Measurements from ENCODE around the gene MTRR. TPM values are rescaled to one million over a fixed set of nuclear protein-coding genes. Genes with fewer than 3 reads are reported as not detected.

MTRR gene
- total RNA-seq, 1 experiment from 2014 or later, result 64.9 TPM

- ATAC-seq (no peak), DNase-seq (no peak)
- Histone ChIP-seq H3K4me2 (ENCODE audit: low read length) (peak overlapping the region; percentile 90; the same call in 1 of the 2 replicates), H3K9ac (ENCODE audit: low read length) (no peak overlapping the region), H3K9me3 (ENCODE audit: low read length) (no peaks in the 10 kb centered on the region), H3K27me3 (ENCODE audit: low read length) (no peaks in the 10 kb centered on the region), H2AFZ (ENCODE audit: low read length) (no peak overlapping the region), H3K36me3 (ENCODE audit: low read depth, low read length) (peaks cover 40% of the 10 kb centered on the region), H3K27ac (ENCODE audit: low read length) (no peak overlapping the region), H3K9me2 (replicated peaks; ENCODE audit: low read length) (no peaks in the 10 kb centered on the region), H3K4me3 (ENCODE audit: low read length) (no peak overlapping the region), H3K4me1 (ENCODE audit: insufficient read depth, low read length) (peaks cover 29% of the 10 kb centered on the region), H4K20me1 (ENCODE audit: low read length) (peaks cover 29% of the 10 kb centered on the region), H3K79me2 (ENCODE audit: low read length) (peaks cover 89% of the 10 kb centered on the region), H3F3A (ENCODE audit: low read length, unreplicated experiment) (no peaks in the 10 kb centered on the region)
- ChIA-PET POLR2A (ENCODE audit: unreplicated experiment) (no interaction called here), CTCF (no interaction called here)
- intact Hi-C loops (cut with micrococcal nuclease), result no loop called here
- no TSS peak for BruUV-seq (replicated peaks)
- TF ChIP-seq CTCF (conservative IDR thresholded peaks at IDR 0.05; ENCODE audit: low read depth, low read length) (0 out of 2 replicates have a peak, but pooled peaks have one; percentile 12), EZH2 (IDR thresholded peaks at IDR 0.05; ENCODE audit: low read length, unreplicated experiment) (no peak), EZH2phosphoT487 (IDR thresholded peaks at IDR 0.05; ENCODE audit: borderline replicate concordance, low read length) (no peak)
Measured at GRCh38 chr5:7871653-7872052, 2.7 kb downstream of the MTRR start.

GRCh38 chr5:7872517-7873130 is 3.7 kb downstream of the MTRR start:
- Histone ChIP-seq H3K9ac (ENCODE audit: low read length) (no peak overlapping the region), H3K9me2 (replicated peaks; ENCODE audit: low read length) (no peaks in the 10 kb centered on the region), H3F3A (ENCODE audit: low read length, unreplicated experiment) (peaks cover 3% of the 10 kb centered on the region), H4K20me1 (ENCODE audit: low read length) (peaks cover 29% of the 10 kb centered on the region), H3K9me3 (ENCODE audit: low read length) (no peaks in the 10 kb centered on the region), H3K36me3 (ENCODE audit: low read depth, low read length) (peaks cover 47% of the 10 kb centered on the region), H2AFZ (ENCODE audit: low read length) (no peak overlapping the region), H3K4me1 (ENCODE audit: insufficient read depth, low read length) (peaks cover 38% of the 10 kb centered on the region), H3K4me3 (ENCODE audit: low read length) (no peak overlapping the region), H3K79me2 (ENCODE audit: low read length) (peaks cover 79% of the 10 kb centered on the region), H3K27me3 (ENCODE audit: low read length) (no peaks in the 10 kb centered on the region), H3K27ac (ENCODE audit: low read length) (no peak overlapping the region), H3K4me2 (ENCODE audit: low read length) (no peak overlapping the region)
- POLR2A ChIA-PET (ENCODE audit: unreplicated experiment), result no interaction called here
- intact Hi-C loops (cut with micrococcal nuclease), result no loop called here
- CTCF ChIA-PET, result no interaction called here
- DNase-seq (no peak), ATAC-seq (no peak)
- TF ChIP-seq EZH2 (IDR thresholded peaks at IDR 0.05; ENCODE audit: low read length, unreplicated experiment), result no peak
- no peak for TF ChIP-seq CTCF (conservative IDR thresholded peaks at IDR 0.05; ENCODE audit: low read depth, low read length)
- BruUV-seq (replicated peaks), result no TSS peak

- Histone ChIP-seq H2AFZ (ENCODE audit: low read length) (no peak overlapping the region), H3K9me2 (replicated peaks; ENCODE audit: low read length) (no peaks in the 10 kb centered on the region), H3K4me1 (ENCODE audit: insufficient read depth, low read length) (peaks cover 40% of the 10 kb centered on the region), H4K20me1 (ENCODE audit: low read length) (peaks cover 34% of the 10 kb centered on the region), H3K36me3 (ENCODE audit: low read depth, low read length) (peaks cover 53% of the 10 kb centered on the region), H3K9ac (ENCODE audit: low read length) (no peak overlapping the region), H3F3A (ENCODE audit: low read length, unreplicated experiment) (peaks cover 5% of the 10 kb centered on the region), H3K4me3 (ENCODE audit: low read length) (no peak overlapping the region), H3K79me2 (ENCODE audit: low read length) (peaks cover 73% of the 10 kb centered on the region), H3K27ac (ENCODE audit: low read length) (no peak overlapping the region), H3K4me2 (ENCODE audit: low read length) (no peak overlapping the region), H3K9me3 (ENCODE audit: low read length) (no peaks in the 10 kb centered on the region), H3K27me3 (ENCODE audit: low read length) (no peaks in the 10 kb centered on the region)
- intact Hi-C loops (cut with micrococcal nuclease), result no loop called here
- DNase-seq (no peak), ATAC-seq (no peak)
- BruUV-seq (replicated peaks), result no TSS peak
- TF ChIP-seq EZH2phosphoT487 (IDR thresholded peaks at IDR 0.05; ENCODE audit: borderline replicate concordance, low read length) (no peak), EZH2 (IDR thresholded peaks at IDR 0.05; ENCODE audit: low read length, unreplicated experiment) (no peak), CTCF (conservative IDR thresholded peaks at IDR 0.05; ENCODE audit: low read depth, low read length) (no peak)
- ChIA-PET CTCF (no interaction called here), POLR2A (ENCODE audit: unreplicated experiment) (no interaction called here)
Measured at GRCh38 chr5:7873216-7873615, 4.3 kb downstream of the MTRR start.
